GM13976 (cell line): Measurements from ENCODE around the gene DUSP12.
A peak's percentile ranks its signal among the peaks of the same experiment; 100 is the strongest.
"Not testable (repeated sequence)": the region's sequence is repeated elsewhere in the genome, so short reads cannot be mapped to it uniquely, and the experiment has no call there.

Experiments used
- DNase-seq: peaks from one replicate; pipeline ENCODE4 v3.0.0; 2012; ENCODE audit warnings: low spot score
- in situ Hi-C: fragments of 300-500 bp; cut with MboI; formaldehyde crosslinking; loops from one replicate; pipeline ENCODE4 v1.12.0; 2022; ENCODE audit warnings: low sequenced_read_pairs, mixed read lengths, inconsistent platforms; ENCODE audit not compliant: unreplicated experiment
- TF ChIP-seq, protein P1 (sequence below): IDR thresholded peaks from 2 replicates; pipeline ENCODE4 v1.5.1; 2012; ENCODE audit warnings: borderline replicate concordance, mild to moderate bottlenecking; ENCODE audit not compliant: insufficient read depth; ENCODE audit errors: extremely low read depth, missing control alignments, control extremely low read depth

The DUSP12 gene

DNA sequence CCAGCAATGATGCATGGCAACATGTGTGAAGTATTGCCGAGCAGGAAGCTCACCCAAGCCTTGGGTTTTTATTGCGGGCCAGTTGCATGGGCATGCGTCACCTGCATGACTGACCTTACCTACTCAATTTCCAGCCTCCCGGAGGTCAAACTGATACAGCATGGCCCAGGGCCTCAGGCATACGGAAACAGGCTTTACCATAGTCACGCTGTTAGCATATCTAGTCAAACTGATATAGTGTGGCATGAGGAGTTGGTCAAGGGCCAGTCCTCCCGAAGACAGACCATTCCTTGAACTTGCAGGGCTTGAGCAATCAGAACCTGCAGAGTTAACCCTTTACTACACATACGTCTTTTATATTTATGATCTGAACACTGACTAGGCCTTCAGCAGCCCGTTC is 6.4 kb upstream of the DUSP12 start:
- TF ChIP-seq, protein P1, sequence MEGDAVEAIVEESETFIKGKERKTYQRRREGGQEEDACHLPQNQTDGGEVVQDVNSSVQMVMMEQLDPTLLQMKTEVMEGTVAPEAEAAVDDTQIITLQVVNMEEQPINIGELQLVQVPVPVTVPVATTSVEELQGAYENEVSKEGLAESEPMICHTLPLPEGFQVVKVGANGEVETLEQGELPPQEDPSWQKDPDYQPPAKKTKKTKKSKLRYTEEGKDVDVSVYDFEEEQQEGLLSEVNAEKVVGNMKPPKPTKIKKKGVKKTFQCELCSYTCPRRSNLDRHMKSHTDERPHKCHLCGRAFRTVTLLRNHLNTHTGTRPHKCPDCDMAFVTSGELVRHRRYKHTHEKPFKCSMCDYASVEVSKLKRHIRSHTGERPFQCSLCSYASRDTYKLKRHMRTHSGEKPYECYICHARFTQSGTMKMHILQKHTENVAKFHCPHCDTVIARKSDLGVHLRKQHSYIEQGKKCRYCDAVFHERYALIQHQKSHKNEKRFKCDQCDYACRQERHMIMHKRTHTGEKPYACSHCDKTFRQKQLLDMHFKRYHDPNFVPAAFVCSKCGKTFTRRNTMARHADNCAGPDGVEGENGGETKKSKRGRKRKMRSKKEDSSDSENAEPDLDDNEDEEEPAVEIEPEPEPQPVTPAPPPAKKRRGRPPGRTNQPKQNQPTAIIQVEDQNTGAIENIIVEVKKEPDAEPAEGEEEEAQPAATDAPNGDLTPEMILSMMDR: no peak
- no peak for DNase-seq
- in situ Hi-C loops: loop anchor here (10.0 to 25.0 kb wide), 2 partner anchors 106 to 258 kb away; partner anchors contain the start of gene FCGR3B

DNA sequence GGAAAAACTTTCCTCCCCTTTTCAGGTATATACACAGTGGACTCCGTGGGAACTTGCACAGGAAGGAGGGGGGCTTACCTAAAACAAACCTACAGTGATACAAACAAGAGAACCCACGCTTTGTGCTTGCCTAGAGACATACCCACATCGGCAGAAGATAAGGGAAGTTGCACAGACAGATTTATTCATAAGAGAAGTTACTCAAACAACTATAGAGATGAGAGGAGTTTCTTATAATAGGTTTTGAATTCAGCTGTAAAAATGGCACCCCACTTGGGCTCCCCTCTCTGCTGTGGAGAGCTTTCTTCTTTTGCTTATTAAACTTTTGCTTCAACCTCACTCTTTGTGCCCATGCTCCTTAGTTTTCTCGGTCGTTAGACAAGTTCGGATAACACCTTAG is 1.8 kb upstream of the DUSP12 start:
- in situ Hi-C loops: loop anchor here (10.0 to 25.0 kb wide), 2 partner anchors 110 to 263 kb away; partner anchors contain the start of gene FCGR3B
- DNase-seq: no peak
- TF ChIP-seq, protein P1: no peak

DNA sequence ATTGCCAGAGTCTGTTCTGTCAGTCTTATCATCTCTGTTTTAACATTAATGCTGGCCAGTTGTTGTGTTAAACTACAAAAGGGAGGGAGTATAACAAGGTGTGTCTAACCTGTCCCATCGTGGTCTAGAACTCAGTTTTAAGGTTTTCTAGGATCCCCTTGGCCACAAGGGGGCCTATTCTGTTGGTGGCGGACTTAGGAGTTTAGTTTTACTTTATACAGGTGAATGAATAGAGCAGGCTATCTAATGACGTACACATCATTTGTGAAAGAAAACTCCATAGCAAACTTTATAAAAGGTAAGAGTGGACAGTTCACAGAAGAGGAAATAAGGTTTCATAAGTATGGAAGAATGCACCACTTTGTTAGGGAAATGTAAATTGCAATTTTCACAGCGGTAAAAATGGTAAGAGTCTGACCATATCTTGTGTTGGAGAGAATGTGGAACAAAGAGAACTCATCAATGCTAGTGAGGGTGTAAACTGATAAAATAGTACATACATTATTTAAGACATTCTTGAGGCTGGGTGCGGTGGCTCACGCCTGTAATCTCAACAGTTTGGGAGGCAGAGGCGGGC is 14.0 kb downstream of the DUSP12 start:
- DNase-seq: no peak
- in situ Hi-C loops: no loop called here
- TF ChIP-seq, protein P1: peak; percentile 27

DNA sequence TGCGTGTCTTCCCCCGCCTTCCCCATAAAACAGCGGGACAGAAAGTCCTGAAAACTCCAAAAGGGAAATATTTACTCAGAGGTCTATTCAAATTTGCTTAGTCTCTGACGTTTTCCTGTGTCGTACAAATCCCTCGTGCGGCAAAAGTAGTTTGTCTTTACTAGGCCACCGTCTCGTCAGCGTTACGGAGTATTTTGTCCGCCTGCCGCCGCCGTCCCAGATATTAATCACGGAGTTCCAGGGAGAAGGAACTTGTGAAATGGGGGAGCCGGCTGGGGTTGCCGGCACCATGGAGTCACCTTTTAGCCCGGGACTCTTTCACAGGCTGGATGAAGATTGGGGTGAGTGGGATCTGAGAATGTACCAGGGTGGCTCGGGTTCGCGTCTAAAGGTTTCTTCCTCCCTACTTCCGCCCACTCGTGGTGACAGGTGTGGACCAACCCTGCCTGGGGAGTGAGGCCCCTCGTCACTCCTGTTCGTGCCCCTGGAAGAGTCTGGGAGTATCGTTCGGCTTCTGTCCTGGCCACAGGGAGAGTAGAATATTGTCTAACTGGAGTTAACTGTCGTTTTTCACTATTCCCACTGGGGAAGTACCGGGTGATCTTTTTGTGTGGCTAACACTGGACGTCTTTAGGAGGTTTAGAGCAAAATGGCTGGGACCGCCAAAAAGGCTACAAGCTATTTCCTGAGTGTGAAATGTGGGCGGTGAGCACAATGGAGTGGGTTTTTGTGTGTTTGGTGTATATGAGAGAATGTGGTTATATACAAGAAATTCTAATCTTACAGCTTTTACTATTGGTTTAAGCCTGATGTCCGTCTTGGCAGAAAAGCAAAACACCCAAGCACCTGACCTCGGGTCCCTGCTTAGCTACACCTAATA is 16.8 kb downstream of the DUSP12 start, which contains the start of gene ATF6:
Gene ATF6, plus strand, starts transcription at position 219 of the 880 bp plus-strand sequence. Its CDS starts 41 bp downstream, at position 260.
- TF ChIP-seq, protein P1: no peak
- in situ Hi-C loops: no loop called here
- peak; percentile 80 for DNase-seq

DNA sequence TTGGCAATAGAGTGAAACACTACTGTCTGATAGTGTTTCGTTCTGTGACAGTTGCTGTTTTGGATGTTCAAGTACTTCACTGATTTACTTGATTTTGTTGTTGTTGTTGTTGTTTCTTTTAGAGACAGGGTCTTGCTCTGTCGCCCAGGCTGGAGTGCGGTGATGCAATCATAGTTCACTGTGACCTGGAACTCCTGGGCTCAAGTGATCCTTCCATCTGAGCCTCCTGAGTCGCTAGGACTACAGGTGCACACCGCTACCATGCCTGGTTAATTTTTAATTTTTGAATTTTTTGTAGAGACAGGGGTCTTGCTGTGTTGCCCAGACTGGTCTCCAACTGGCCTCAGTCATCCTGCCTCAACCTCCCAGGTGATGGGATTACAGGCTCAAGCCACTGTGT is 18.9 kb downstream of the DUSP12 start:
- in situ Hi-C loops: no loop called here
- DNase-seq: no peak
- TF ChIP-seq, protein P1: no peak

DNA sequence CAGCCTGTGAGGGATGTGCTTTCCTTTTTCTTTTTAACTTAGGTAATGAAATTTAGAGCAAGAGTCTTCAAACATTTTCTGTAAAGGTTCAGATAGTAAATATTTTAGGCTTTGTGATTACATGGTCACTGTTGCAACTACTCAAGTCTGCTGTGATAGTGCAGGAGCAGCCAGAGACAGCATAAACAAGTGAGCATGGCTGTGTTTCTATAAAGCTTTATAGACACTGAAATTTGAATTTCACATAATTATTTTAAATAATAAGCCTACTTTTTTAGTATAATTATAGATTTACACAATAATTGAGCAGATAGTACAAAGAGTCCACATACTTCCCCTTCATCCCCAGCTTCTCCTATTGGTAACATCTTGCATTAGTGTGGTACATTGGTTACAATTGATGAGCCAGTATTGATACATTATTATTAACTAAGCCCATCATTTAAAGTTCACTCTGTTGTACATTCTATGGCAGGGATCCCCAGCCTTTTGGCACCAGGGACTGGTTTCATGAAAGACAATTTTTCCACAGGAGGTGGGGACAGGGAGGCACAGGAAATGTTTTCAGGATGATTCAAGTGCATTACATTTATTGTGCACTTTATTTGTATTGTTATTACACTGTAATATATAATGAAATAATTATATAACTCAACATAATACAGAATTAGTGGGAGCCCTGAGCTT is 19.5 kb downstream of the DUSP12 start:
- DNase-seq: no peak
- in situ Hi-C loops: no loop called here
- TF ChIP-seq, protein P1: no peak

DNA sequence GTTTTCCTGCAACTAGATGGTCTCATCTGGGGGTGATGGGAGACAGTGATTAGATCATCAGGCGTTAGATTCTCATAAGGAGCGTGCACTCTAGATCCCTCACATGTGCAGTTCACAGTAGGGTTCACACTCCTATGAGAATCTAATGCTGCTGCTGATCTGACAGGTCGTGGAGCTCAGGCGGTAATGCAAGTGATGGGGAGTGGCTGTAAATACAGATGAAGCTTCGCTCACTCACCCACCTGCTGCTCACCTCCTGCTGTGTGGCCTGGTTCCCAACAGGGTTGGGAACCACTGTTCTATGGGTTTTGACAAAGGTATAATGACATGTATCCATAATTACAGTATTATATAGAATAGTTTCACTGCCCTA is 20.1 kb downstream of the DUSP12 start:
- in situ Hi-C loops, DNase-seq: not testable (repeated sequence)
